GM18507 (cell line): Measurements from ENCODE around the gene ZNF831.

Source experiments
- DNase-seq: peaks from one replicate; pipeline ENCODE4 v3.0.0; 2011; ENCODE audit warnings: low read depth; ENCODE audit not compliant: insufficient read length; ENCODE audit errors: extremely low spot score
- FAIRE-seq: peaks from 2 replicates; lab custom pipeline; 2011; peaks lifted over from hg19 to GRCh38; lab: Jason Lieb, UNC

The ZNF831 gene

DNA sequence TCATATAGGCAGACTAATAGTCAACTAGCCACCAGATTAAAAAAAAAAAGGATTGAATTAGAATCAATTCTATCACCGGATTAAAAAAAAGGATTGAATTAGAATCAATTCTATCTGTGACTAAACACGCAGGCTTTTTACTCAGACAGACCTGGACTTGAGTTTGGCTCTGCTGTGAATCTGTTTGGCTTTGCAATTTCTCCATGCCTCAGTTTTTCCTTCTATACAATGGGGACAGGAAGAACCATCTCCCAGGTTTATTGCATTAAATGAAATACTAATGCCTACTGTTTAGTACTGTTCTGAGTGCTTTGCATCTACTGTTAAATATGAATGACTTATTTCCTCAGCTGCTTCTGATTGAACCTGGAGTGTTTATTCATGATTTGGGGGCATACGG, 106.8 kb downstream of the ZNF831 start:
- no peak for DNase-seq
- FAIRE-seq: no peak

DNA sequence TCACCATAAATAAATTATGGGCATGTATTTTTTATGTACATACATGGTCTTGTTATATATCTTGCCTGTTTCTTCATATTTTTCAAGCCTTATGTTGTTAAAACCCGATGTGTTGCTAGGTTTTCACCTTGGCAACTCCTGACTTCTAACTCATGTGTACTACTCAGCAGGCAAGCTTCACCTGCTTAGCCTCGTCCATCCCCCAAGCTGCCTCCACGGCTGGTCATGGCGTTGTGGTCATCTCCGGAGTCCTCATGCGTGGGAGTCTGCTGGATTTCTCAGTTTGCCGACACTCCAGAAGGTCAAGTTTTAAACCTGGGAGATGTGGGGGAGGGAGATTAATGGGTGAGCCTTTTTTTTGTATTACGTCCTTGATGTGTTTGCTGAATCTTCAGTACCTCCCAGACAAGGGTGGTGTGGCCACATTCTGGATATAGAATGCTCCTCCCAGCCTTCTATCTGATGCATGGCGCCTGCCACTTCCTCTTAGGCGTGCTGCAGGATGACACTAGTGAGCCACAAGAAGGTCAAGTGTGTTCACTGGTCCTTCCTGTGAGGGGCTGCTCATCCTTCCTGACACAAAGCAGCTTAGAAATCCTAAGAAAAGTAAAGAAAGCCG, 110.2 kb downstream of the ZNF831 start:
- DNase-seq: no peak
- no peak for FAIRE-seq

DNA sequence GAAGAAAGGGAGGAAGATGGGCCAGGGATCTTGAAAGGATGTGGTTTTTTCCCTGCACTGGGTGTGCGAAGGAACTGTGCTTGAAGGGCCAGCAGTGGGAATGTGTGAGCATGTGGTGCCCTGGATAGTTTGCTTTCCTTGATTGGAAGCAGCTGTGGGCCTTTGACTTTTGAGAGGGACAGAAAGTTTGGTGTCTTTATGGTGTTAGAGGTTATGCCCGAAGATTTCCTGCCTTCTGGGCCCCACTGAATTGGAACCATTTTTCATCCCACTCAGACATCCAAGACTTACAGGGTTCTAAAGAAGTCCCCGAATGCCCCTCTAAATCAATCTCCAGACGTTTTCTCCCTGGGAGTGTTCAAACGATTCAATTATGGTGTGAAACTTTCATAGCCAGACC, 113.3 kb downstream of the ZNF831 start:
- no peak for DNase-seq
- FAIRE-seq: no peak

DNA sequence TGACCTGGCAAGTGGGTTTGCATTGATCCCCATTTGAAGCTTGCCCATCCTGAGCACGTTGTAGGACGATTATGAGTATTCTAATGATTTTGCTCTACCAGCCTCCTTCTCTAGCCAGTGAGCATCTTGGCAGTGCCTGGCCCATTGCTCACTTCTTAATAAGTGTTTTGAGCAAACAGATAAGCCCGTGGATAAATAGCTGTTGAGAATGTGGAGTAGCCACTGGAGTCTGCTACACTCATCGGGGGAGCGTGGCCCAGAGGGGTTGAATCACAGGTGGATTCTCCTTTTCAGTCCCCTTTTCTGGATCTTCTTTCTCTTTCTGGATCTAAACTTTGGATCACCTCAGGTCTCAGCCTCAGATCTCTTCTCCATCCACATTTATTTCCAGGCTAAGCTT, 120.8 kb downstream of the ZNF831 start:
- FAIRE-seq (no peak), DNase-seq (no peak)

DNA sequence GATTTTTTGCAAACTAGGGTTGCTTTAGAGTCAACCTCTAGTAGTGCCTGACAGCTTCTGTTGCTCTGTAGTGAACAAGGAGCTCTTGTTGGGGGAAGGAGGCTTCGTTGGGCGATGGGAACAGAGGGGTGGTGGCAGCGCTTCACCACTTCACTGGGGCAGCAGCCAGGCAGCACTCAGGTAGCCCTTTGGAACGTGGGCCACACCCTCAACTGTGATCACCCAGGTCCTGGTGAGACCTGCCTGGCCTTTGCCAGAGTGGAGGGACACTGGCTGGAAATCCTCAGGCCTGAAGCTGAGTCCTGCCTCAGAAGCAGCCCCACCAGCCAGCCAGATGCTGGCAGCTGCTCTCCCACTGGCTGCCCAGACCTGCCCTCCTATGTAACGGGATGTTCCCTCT, 126.4 kb downstream of the ZNF831 start:
- DNase-seq (no peak), FAIRE-seq (no peak)

DNA sequence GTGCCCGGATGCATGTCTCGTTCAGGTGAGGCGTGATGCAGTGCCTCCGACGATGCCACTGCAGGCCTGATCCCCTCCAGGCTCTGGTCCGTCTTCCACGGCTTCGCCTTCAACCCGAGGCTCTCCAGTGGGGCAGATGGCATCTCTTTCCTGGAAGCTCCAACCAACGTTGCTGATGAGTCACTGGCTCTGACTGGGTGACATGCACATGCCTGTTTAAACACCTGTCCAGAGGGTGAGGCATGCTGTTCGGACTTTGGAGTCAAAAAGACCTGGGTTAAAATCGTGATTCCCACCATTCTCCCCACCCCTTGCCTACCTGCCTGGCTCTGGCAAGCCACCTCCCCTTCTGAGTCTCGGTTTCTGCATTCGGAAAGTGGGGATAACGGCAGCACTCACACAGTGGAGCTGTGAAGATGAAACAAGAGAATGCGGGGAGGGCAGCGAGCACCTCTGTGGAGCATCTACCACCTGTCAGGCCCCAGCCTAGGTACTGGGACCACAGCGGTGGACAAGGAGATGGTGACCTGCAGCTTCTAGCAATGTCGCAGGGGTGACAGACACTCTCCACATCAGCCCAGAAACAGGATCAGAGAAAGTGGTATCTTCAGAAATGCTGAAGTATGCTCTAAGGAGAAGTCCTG, 128.2 kb downstream of the ZNF831 start:
- no peak for FAIRE-seq
- no peak for DNase-seq

DNA sequence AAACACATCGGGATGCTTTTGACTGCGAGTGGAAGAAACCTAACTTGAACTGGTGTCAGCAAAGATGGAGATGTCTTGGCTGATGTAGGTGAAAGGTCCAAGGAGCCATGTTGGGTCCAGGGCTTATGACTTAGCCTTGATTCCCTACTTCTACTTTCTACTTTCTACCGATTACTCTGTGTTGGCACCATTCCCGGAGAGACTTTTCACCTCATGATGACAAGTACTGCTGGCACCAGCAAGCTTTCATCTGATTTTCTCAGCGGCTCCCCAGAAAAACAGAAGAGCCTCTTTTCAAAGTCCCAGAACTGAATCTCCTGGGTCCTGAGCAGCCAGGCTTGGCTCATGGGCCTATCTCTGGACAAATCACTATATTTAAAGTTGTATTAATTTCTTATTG, 131.9 kb downstream of the ZNF831 start:
- FAIRE-seq (no peak), DNase-seq (no peak)

DNA sequence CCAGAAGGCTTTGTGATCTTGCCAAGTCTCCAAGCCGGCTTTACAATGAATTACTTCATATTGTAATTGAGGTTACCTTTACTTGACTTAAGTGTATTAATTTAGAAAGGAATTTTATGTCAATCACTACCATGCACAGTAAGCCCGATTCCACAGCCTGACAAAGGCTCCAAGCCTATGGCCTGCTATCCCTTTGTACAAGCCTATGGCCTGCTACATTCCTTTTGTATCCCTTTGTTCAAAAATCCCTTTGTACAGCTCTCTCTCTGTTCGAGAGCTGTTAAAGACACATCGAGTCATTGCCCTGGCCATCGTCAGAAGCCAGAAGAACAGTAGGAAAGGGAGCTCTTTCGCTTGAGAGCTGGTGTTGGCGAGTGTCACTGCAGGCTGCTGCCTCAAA, 134.1 kb downstream of the ZNF831 start:
- FAIRE-seq: no peak
- DNase-seq: no peak

DNA sequence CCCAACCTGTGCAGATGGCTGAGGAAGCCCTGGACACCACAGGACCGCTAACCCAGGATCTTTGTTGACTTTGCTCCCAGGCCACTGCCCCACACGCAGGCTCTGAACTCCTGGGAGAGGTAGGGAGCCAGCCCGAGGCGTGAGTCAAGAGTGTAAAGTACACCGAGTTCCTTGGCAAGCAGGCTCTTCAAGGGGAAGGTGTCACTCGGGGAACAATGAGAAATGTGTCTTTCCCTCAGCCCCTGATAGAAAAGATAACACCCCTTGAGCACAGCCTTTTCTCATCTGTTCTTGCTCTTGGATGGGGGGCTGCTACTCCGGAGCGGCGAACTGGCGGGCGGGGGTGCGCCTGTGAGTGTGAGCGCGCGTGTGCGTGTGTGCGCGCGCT, 136.3 kb downstream of the ZNF831 start:
- no peak for DNase-seq

DNA sequence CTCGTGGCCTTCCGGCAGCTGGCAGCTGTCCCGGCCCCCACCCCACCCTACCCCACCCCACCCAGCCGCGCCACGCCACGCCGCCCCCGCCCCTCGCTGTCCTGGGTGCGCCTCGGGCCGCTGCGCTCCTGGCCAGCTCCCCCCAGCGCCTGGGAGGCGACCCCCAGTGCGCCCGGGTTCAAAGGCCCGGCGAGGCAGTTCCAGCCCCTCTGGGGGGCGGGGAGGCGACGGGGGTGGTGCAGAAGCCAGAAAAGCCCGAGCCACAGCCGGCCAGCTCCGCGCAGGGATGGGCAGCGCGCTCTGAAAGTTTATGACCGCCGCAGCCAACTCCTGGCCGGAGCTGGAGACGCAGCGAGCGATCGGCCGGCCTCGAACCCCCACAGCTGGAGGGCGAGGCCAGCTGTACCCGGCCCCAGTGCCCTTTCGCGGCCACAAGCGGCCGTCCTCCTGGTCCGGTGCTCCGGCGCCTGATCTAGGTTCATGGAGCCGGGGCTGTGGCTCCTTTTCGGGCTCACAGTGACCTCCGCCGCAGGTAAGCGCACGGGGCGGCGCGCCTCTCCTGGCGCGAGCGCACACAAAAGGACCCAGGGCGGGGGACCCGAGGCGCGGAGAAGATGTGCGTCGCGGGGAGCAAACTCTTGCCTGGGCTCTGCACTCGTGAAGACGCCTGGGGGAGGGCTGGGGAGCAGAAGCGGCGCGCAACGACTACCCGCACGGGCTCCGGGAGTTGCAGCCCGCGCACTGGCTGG, 136.9 kb downstream of the ZNF831 start, which contains the start of gene EDN3:
Gene EDN3 (plus strand): TSS at position 279 of the 749 bp plus-strand sequence. CDS start 202 bp downstream, at position 481.
- no peak for DNase-seq
- no peak for FAIRE-seq

More for the DNA sequence above, 136.3 kb downstream of the ZNF831 start:
- no peak for FAIRE-seq

DNA sequence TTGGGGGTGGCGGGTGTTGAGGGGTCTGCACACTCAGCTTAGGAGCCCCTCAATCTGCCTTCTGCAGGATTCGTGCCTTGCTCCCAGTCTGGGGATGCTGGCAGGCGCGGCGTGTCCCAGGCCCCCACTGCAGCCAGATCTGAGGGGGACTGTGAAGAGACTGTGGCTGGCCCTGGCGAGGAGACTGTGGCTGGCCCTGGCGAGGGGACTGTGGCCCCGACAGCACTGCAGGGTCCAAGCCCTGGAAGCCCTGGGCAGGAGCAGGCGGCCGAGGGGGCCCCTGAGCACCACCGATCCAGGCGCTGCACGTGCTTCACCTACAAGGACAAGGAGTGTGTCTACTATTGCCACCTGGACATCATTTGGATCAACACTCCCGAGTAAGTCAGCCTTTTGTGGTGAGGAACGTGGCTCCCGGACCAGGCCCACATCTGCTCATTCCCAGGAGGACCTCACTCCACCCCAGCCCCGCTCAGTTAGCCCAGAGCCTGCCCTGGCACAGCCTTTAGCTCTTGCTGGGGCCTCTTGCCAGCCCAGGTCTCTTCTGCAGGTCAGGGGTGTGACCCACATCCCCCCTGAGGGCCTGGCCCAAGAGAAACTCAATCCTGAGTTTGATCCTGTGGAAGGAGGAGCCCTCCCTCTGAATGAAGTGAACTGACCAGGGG, 137.9 kb downstream of the ZNF831 start:
- no peak for FAIRE-seq

DNA sequence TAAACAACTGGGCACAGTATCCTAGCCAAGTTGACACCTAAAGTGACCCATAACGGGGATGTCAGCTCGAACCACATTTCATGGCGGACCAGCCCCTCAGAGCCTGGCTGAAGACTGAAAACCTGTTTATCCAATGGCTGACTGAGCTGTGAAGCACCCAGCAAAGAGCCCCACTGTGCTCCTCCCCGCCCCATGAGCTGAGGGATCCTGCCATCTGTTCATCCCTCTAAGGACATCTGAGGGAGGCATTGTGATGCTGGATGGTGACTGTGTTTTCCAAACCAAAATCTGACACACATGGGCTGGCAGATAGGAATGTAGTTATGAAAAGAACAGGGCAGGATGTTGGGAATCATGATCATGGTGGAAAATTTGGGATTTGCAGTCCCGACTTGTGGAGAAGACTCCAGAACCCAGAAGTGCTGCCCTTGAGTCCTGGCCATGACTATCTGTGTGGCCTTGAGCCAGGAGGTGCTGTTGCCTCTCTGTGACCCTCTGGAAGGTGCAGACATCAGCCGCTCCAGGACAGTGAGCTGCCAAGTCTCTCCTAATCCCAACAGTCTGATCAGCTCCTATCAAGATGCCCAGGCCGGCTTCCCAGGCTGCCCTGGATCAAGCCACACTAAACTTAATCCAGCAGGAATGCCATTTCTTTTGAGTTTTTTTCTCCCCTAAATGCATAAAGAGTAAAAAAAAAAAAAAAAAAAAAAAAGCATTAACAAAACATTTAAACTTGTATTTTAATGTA, 142.5 kb downstream of the ZNF831 start:
- DNase-seq: no peak
- no peak for FAIRE-seq

More for the DNA sequence above, 137.9 kb downstream of the ZNF831 start:
- DNase-seq: no peak

DNA sequence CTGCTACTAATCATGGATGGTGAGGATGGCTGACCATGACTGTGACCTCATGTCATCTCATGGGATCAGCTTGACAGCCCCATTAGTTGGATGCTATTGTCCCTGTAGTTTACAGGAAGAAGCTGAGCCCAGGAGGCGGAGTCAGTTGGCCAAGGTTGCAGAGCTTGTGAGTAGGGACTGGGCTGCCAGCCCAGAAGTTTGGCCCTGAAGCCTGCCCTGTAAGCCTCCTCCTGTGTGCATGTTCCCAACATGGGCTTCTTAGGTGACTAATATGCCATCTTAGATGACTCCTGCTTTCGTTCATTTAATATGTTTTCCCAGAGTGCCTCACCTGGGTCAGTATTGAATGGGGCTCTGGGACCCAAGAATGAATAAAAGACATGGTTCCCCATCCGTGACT, 143.6 kb downstream of the ZNF831 start:
- FAIRE-seq (no peak), DNase-seq (no peak)
